Measurements from ENCODE around the gene ITGAE. TPM values are rescaled to one million over a fixed set of nuclear protein-coding genes. Genes with fewer than 3 reads are reported as not detected.

ITGAE gene
- total and polyA plus RNA-seq, 2 donors from 2014 or later, result 16.5 to 46.3 TPM

- H3K36me3 ChIP-seq (ENCODE audit: control insufficient read depth in 2 of 3, insufficient read depth in 3 of 3, low read length in 3 of 3), result no peaks in the 10 kb centered on the region
- H3K9me3 ChIP-seq (ENCODE audit: control insufficient read depth in 2 of 3, insufficient read depth in 1 of 3, low read length in 3 of 3), result no peaks in the 10 kb centered on the region
- H3K9ac ChIP-seq (ENCODE audit: low read length in 3 of 3), result no peak overlapping the region
- H3K4me3 ChIP-seq (ENCODE audit: low read length in 3 of 3), result no peak overlapping the region
- intact Hi-C loops (cut with DNase I), result no loop called here
- no peaks in the 10 kb centered on the region for H3K4me1 ChIP-seq (ENCODE audit: control insufficient read depth in 2 of 3, insufficient read depth in 2 of 3, low read depth in 1 of 3, low read length in 3 of 3)
- TF ChIP-seq CTCF (IDR thresholded peaks at IDR 0.05; ENCODE audit: borderline replicate concordance, extremely low read depth, insufficient read depth), result no peak
- H3K27ac ChIP-seq (ENCODE audit: low read depth in 2 of 2, low read length in 2 of 2), result no peak overlapping the region
- FAIRE-seq (no peak), DNase-seq (peak in 1 of 5 donors; percentile 7)
- no peaks in the 10 kb centered on the region for H3K27me3 ChIP-seq (ENCODE audit: control insufficient read depth, insufficient read depth, low read length)
These were observed 27.5 kb downstream of the ITGAE start for GRCh38 chr17:3773511-3773910.

GRCh38 chr17:3772764-3773163, 28.2 kb downstream of the ITGAE start:
- no peak for TF ChIP-seq CTCF (IDR thresholded peaks at IDR 0.05; ENCODE audit: borderline replicate concordance, extremely low read depth, insufficient read depth)
- no peak overlapping the region for H3K27ac ChIP-seq (ENCODE audit: low read depth in 2 of 2, low read length in 2 of 2)
- H3K27me3 ChIP-seq (ENCODE audit: control insufficient read depth, insufficient read depth, low read length), result no peaks in the 10 kb centered on the region
- no peaks in the 10 kb centered on the region for H3K36me3 ChIP-seq (ENCODE audit: control insufficient read depth in 2 of 3, insufficient read depth in 3 of 3, low read length in 3 of 3)
- no peaks in the 10 kb centered on the region for H3K9me3 ChIP-seq (ENCODE audit: control insufficient read depth in 2 of 3, insufficient read depth in 1 of 3, low read length in 3 of 3)
- DNase-seq (peak in 1 of 5 donors; percentile 40), FAIRE-seq (no peak)
- no peak overlapping the region for H3K9ac ChIP-seq (ENCODE audit: low read length in 3 of 3)
- H3K4me3 ChIP-seq (ENCODE audit: low read length in 3 of 3), result no peak overlapping the region
- H3K4me1 ChIP-seq (ENCODE audit: control insufficient read depth in 2 of 3, insufficient read depth in 2 of 3, low read depth in 1 of 3, low read length in 3 of 3), result no peaks in the 10 kb centered on the region
- intact Hi-C loops (cut with DNase I), result no loop called here

- intact Hi-C loops (cut with DNase I), result no loop called here
- no peaks in the 10 kb centered on the region for H3K36me3 ChIP-seq (ENCODE audit: control insufficient read depth in 2 of 3, insufficient read depth in 3 of 3, low read length in 3 of 3)
- FAIRE-seq, result no peak
- no peaks in the 10 kb centered on the region for H3K4me1 ChIP-seq (ENCODE audit: control insufficient read depth in 2 of 3, insufficient read depth in 2 of 3, low read depth in 1 of 3, low read length in 3 of 3)
- H3K27me3 ChIP-seq (ENCODE audit: control insufficient read depth, insufficient read depth, low read length), result no peaks in the 10 kb centered on the region
- H3K4me3 ChIP-seq (ENCODE audit: low read length in 3 of 3), result no peak overlapping the region
- H3K9ac ChIP-seq (ENCODE audit: low read length in 3 of 3), result no peak overlapping the region
- no peak for TF ChIP-seq CTCF (IDR thresholded peaks at IDR 0.05; ENCODE audit: borderline replicate concordance, extremely low read depth, insufficient read depth)
- no peaks in the 10 kb centered on the region for H3K9me3 ChIP-seq (ENCODE audit: control insufficient read depth in 2 of 3, insufficient read depth in 1 of 3, low read length in 3 of 3)
- no peak overlapping the region for H3K27ac ChIP-seq (ENCODE audit: low read depth in 2 of 2, low read length in 2 of 2)
- peak in 1 of 5 donors; percentile 45 for DNase-seq
These were observed 29.8 kb downstream of the ITGAE start for GRCh38 chr17:3771140-3771539.

- no peak for FAIRE-seq
- H3K9me3 ChIP-seq (ENCODE audit: control insufficient read depth in 2 of 3, insufficient read depth in 1 of 3, low read length in 3 of 3), result no peaks in the 10 kb centered on the region
- H3K4me1 ChIP-seq (ENCODE audit: control insufficient read depth in 2 of 3, insufficient read depth in 2 of 3, low read depth in 1 of 3, low read length in 3 of 3), result no peaks in the 10 kb centered on the region
- no peaks in the 10 kb centered on the region for H3K27me3 ChIP-seq (ENCODE audit: control insufficient read depth, insufficient read depth, low read length)
- no peak for TF ChIP-seq CTCF (IDR thresholded peaks at IDR 0.05; ENCODE audit: borderline replicate concordance, extremely low read depth, insufficient read depth)
- peak in 1 of 5 donors; percentile 73 for DNase-seq
- H3K9ac ChIP-seq (ENCODE audit: low read length in 3 of 3), result no peak overlapping the region
- intact Hi-C loops (cut with DNase I), result no loop called here
- no peak overlapping the region for H3K27ac ChIP-seq (ENCODE audit: low read depth in 2 of 2, low read length in 2 of 2)
- H3K36me3 ChIP-seq (ENCODE audit: control insufficient read depth in 2 of 3, insufficient read depth in 3 of 3, low read length in 3 of 3), result no peaks in the 10 kb centered on the region
- H3K4me3 ChIP-seq (ENCODE audit: low read length in 3 of 3), result no peak overlapping the region
These were observed 30.5 kb downstream of the ITGAE start for GRCh38 chr17:3770466-3770865.

Data from kidney (tissue), 14 donors.